ENCODE results near the gene ARID3A. TPM values are rescaled to one million over a fixed set of nuclear protein-coding genes. Genes with fewer than 3 reads are reported as not detected.

ARID3A gene
- total and polyA plus RNA-seq, 7 experiments from 2014 or later: 0.57 to 33.1 (median 8.6) TPM

- ATAC-seq: no peak
- peaks cover 0 to 23% (median 0%) of the 10 kb centered on the region in 3 experiments for H3K36me3 ChIP-seq (ENCODE audit: control insufficient read depth in 2 of 3, insufficient read depth in 3 of 3, low read length in 3 of 3)
- POLR2A ChIA-PET: interaction anchor here (1.1 to 10.7 kb wide), 7 partner anchors 11 to 363 kb away, joined by 4 to 196 read pairs (median 6); partner anchors contain the start of genes CIRBP, MED16 and RNU6-9
- no peaks in the 10 kb centered on the region for H3K27me3 ChIP-seq (ENCODE audit: control insufficient read depth in 2 of 2, insufficient read depth in 2 of 2, low read length in 2 of 2)
- Mint-ChIP-seq H3K4me1 (peaks cover 27 to 86% (median 52%) of the 10 kb centered on the region in 7 donors), H3K36me3 (peaks cover 0 to 9% (median 4%) of the 10 kb centered on the region in 5 donors), H3K27ac (peak overlapping the region; percentile 100), H3K4me3 (peak overlapping the region in 9 of 10 donors; percentile 56 to 91 (median 71)), H3K27me3 (no peaks in the 10 kb centered on the region), H3K9me3 (peaks cover 0 to 5% (median 0%) of the 10 kb centered on the region in 11 donors)
- peak overlapping the region; percentile 95 for H3K27ac ChIP-seq (ENCODE audit: low read depth, low read length)
- no peaks in the 10 kb centered on the region for H3K9me3 ChIP-seq (ENCODE audit: control insufficient read depth in 2 of 3, low read length in 3 of 3)
- no peak overlapping the region for H3K4me3 ChIP-seq (ENCODE audit: low read length)
- intact Hi-C loops (cut with micrococcal nuclease): loop anchor here (2.0 to 10.0 kb wide), 2 partner anchors 14 to 242 kb away; partner anchors contain the start of gene RNF126 (in 1 of the 2)
- peaks cover 33 to 42% of the 10 kb centered on the region in 2 donors for H3K4me1 ChIP-seq (ENCODE audit: control insufficient read depth in 2 of 2, insufficient read depth in 2 of 2, low read length in 2 of 2)
- peak in 2 of 9 donors; percentile 17 to 40 for DNase-seq
- CTCF ChIA-PET: interaction anchor here (2.3 to 2.6 kb wide), 2 partner anchors 14 to 42 kb away, joined by 11 read pairs; no protein-coding TSS in a partner anchor
These were observed 19.4 kb upstream of the ARID3A start for GRCh38 chr19:906480-906879.

- POLR2A ChIA-PET: interaction anchor here (0.9 to 10.7 kb wide), 11 partner anchors 12 to 362 kb away, joined by 3 to 196 read pairs (median 6); partner anchors contain the start of genes ARHGAP45, CIRBP, MED16 and RNU6-9
- H3K4me1 ChIP-seq (ENCODE audit: control insufficient read depth in 2 of 2, insufficient read depth in 2 of 2, low read length in 2 of 2): peaks cover 34 to 42% of the 10 kb centered on the region in 2 donors
- Mint-ChIP-seq H3K9me3 (peaks cover 0 to 5% (median 0%) of the 10 kb centered on the region in 11 donors), H3K4me3 (peak overlapping the region; percentile 26 to 91 (median 79)), H3K4me1 (peaks cover 27 to 81% (median 52%) of the 10 kb centered on the region in 7 donors), H3K36me3 (peaks cover 0 to 9% (median 4%) of the 10 kb centered on the region in 5 donors), H3K27ac (peak overlapping the region; percentile 100), H3K27me3 (no peaks in the 10 kb centered on the region)
- H3K27ac ChIP-seq (ENCODE audit: low read depth, low read length): peak overlapping the region; percentile 95
- CTCF ChIA-PET: interaction anchor here (0.6 to 2.6 kb wide), 4 partner anchors 13 to 464 kb away, joined by 3 to 11 read pairs (median 8); partner anchors contain the start of gene WDR18
- peak in 2 of 9 donors; percentile 11 to 50 for DNase-seq
- intact Hi-C loops (cut with micrococcal nuclease): loop anchor here (2.0 to 10.0 kb wide), 2 partner anchors 13 to 243 kb away; partner anchors contain the start of gene RNF126 (in 1 of the 2)
- peak; percentile 13 for ATAC-seq
- H3K9me3 ChIP-seq (ENCODE audit: control insufficient read depth in 2 of 3, low read length in 3 of 3): no peaks in the 10 kb centered on the region
- no peak overlapping the region for H3K4me3 ChIP-seq (ENCODE audit: low read length)
- H3K27me3 ChIP-seq (ENCODE audit: control insufficient read depth in 2 of 2, insufficient read depth in 2 of 2, low read length in 2 of 2): no peaks in the 10 kb centered on the region
- H3K36me3 ChIP-seq (ENCODE audit: control insufficient read depth in 2 of 3, insufficient read depth in 3 of 3, low read length in 3 of 3): peaks cover 0 to 16% (median 0%) of the 10 kb centered on the region in 3 experiments
These were observed 18.5 kb upstream of the ARID3A start for GRCh38 chr19:907183-907853.

GRCh38 chr19:911197-912033 is 14.4 kb upstream of the ARID3A start:
- peaks cover 27 to 64% (median 45%) of the 10 kb centered on the region in 7 donors for H3K4me1 Mint-ChIP-seq
- Histone ChIP-seq H3K4me3 (ENCODE audit: low read length) (no peak overlapping the region), H3K4me1 (ENCODE audit: control insufficient read depth in 2 of 2, insufficient read depth in 2 of 2, low read length in 2 of 2) (peaks cover 40% of the 10 kb centered on the region in 2 donors), H3K36me3 (ENCODE audit: control insufficient read depth in 2 of 3, insufficient read depth in 3 of 3, low read length in 3 of 3) (peaks cover 0 to 11% (median 0%) of the 10 kb centered on the region in 3 experiments), H3K27ac (ENCODE audit: low read depth, low read length) (peak overlapping the region; percentile 72), H3K9me3 (ENCODE audit: control insufficient read depth in 2 of 3, low read length in 3 of 3) (no peaks in the 10 kb centered on the region), H3K27me3 (ENCODE audit: control insufficient read depth in 2 of 2, insufficient read depth in 2 of 2, low read length in 2 of 2) (no peaks in the 10 kb centered on the region)
- ChIA-PET CTCF (interaction anchor here (1.5 to 3.3 kb wide), 3 partner anchors 9 to 48 kb away, joined by 4 to 14 read pairs (median 5); partner anchors contain the start of genes MED16 and RNU6-9), POLR2A (interaction anchor here (0.5 to 10.7 kb wide), 6 partner anchors 9 to 163 kb away, joined by 3 to 196 read pairs (median 5); partner anchors contain the start of genes MED16 and RNU6-9)
- no peaks in the 10 kb centered on the region for H3K27me3 Mint-ChIP-seq
- intact Hi-C loops (cut with micrococcal nuclease): no loop called here
- ATAC-seq (no peak), DNase-seq (peak in 2 of 9 donors; percentile 29 to 35)
- peak overlapping the region; percentile 92 to 100 (median 100) for H3K27ac Mint-ChIP-seq
- H3K9me3 Mint-ChIP-seq: peaks cover 0 to 5% (median 0%) of the 10 kb centered on the region in 11 donors
- peak overlapping the region; percentile 57 to 91 (median 84) for H3K4me3 Mint-ChIP-seq
- H3K36me3 Mint-ChIP-seq: peaks cover 0 to 9% (median 4%) of the 10 kb centered on the region in 5 donors

GRCh38 chr19:912181-913079 is 13.4 kb upstream of the ARID3A start:
- Mint-ChIP-seq H3K4me1 (peaks cover 19 to 59% (median 35%) of the 10 kb centered on the region in 7 donors), H3K4me3 (peak overlapping the region; percentile 49 to 92 (median 84)), H3K27ac (peak overlapping the region in 8 of 9 donors; percentile 68 to 95 (median 85)), H3K9me3 (peaks cover 0 to 5% (median 0%) of the 10 kb centered on the region in 11 donors), H3K27me3 (no peaks in the 10 kb centered on the region), H3K36me3 (peaks cover 0 to 8% (median 4%) of the 10 kb centered on the region in 5 donors)
- intact Hi-C loops (cut with micrococcal nuclease): loop anchor here in 1 of 2 donors (1.0 kb wide), 1 partner anchor 40 kb away; no protein-coding TSS in a partner anchor
- ATAC-seq: no peak
- Histone ChIP-seq H3K9me3 (ENCODE audit: control insufficient read depth in 2 of 3, low read length in 3 of 3) (no peaks in the 10 kb centered on the region), H3K4me1 (ENCODE audit: control insufficient read depth in 2 of 2, insufficient read depth in 2 of 2, low read length in 2 of 2) (peaks cover 30% of the 10 kb centered on the region in 2 donors), H3K27ac (ENCODE audit: low read depth, low read length) (peak overlapping the region; percentile 100), H3K36me3 (ENCODE audit: control insufficient read depth in 2 of 3, insufficient read depth in 3 of 3, low read length in 3 of 3) (peaks cover 0 to 11% (median 0%) of the 10 kb centered on the region in 3 experiments), H3K27me3 (ENCODE audit: control insufficient read depth in 2 of 2, insufficient read depth in 2 of 2, low read length in 2 of 2) (no peaks in the 10 kb centered on the region), H3K4me3 (ENCODE audit: low read length) (peak overlapping the region; percentile 57)
- CTCF ChIA-PET: interaction anchor here (1.4 kb wide), 1 partner anchor 49 kb away, joined by 4 read pairs; no protein-coding TSS in a partner anchor
- POLR2A ChIA-PET: interaction anchor here (4.4 kb wide), 1 partner anchor 19 kb away, joined by 26 read pairs; the partner anchor contains the start of genes MED16 and RNU6-9
- peak in 2 of 9 donors; percentile 44 to 45 for DNase-seq

- CTCF ChIA-PET: interaction anchor here (1.4 kb wide), 1 partner anchor 49 kb away, joined by 4 read pairs; no protein-coding TSS in a partner anchor
- peaks cover 25 to 27% of the 10 kb centered on the region in 2 donors for H3K4me1 ChIP-seq (ENCODE audit: control insufficient read depth in 2 of 2, insufficient read depth in 2 of 2, low read length in 2 of 2)
These were observed 12.6 kb upstream of the ARID3A start, which contains the start of gene R3HDM4 for GRCh38 chr19:913080-913748. Gene R3HDM4 (minus strand): TSS chr19:913219. CDS start chr19:913157, 62 bp downstream.

More at GRCh38 chr19:913080-913748, 12.6 kb upstream of the ARID3A start, which contains the start of gene R3HDM4:
- H3K36me3 ChIP-seq (ENCODE audit: control insufficient read depth in 2 of 3, insufficient read depth in 3 of 3, low read length in 3 of 3): peaks cover 0 to 11% (median 0%) of the 10 kb centered on the region in 3 experiments
- H3K9me3 ChIP-seq (ENCODE audit: control insufficient read depth in 2 of 3, low read length in 3 of 3): no peaks in the 10 kb centered on the region
- ATAC-seq (peak; percentile 75), DNase-seq (peak; percentile 75 to 92 (median 83))
- peak within 1 kb of the TSS; percentile 100 for H3K27ac ChIP-seq (ENCODE audit: low read depth, low read length)
- intact Hi-C loops (cut with micrococcal nuclease): loop anchor here in 1 of 2 donors (1.0 kb wide), 1 partner anchor 41 kb away; no protein-coding TSS in a partner anchor
- Mint-ChIP-seq H3K4me1 (peaks cover 19 to 54% (median 35%) of the 10 kb centered on the region in 7 donors), H3K36me3 (peaks cover 0 to 8% (median 4%) of the 10 kb centered on the region in 5 donors), H3K9me3 (peaks cover 0 to 5% (median 0%) of the 10 kb centered on the region in 11 donors), H3K27me3 (peaks cover 0 to 2% (median 0%) of the 10 kb centered on the region in 5 donors), H3K4me3 (peak within 1 kb of the TSS; percentile 72 to 92 (median 88)), H3K27ac (peak within 1 kb of the TSS; percentile 83 to 97 (median 95))
- H3K27me3 ChIP-seq (ENCODE audit: control insufficient read depth in 2 of 2, insufficient read depth in 2 of 2, low read length in 2 of 2): no peaks in the 10 kb centered on the region
- peak within 1 kb of the TSS; percentile 93 for H3K4me3 ChIP-seq (ENCODE audit: low read length)
- POLR2A ChIA-PET: interaction anchor here (0.7 to 8.8 kb wide), 6 partner anchors 12 to 169 kb away, joined by 3 to 82 read pairs (median 10); partner anchors contain the start of genes MED16 and RNU6-9
